Measurements from ENCODE around the gene LRRC71. TPM values are rescaled to one million over a fixed set of nuclear protein-coding genes. Genes with fewer than 3 reads are reported as not detected.
A peak's percentile ranks its signal among the peaks of the same experiment; 100 is the strongest.

The LRRC71 gene
- total RNA-seq, 1 experiment from 2014 or later: not detected

DNA sequence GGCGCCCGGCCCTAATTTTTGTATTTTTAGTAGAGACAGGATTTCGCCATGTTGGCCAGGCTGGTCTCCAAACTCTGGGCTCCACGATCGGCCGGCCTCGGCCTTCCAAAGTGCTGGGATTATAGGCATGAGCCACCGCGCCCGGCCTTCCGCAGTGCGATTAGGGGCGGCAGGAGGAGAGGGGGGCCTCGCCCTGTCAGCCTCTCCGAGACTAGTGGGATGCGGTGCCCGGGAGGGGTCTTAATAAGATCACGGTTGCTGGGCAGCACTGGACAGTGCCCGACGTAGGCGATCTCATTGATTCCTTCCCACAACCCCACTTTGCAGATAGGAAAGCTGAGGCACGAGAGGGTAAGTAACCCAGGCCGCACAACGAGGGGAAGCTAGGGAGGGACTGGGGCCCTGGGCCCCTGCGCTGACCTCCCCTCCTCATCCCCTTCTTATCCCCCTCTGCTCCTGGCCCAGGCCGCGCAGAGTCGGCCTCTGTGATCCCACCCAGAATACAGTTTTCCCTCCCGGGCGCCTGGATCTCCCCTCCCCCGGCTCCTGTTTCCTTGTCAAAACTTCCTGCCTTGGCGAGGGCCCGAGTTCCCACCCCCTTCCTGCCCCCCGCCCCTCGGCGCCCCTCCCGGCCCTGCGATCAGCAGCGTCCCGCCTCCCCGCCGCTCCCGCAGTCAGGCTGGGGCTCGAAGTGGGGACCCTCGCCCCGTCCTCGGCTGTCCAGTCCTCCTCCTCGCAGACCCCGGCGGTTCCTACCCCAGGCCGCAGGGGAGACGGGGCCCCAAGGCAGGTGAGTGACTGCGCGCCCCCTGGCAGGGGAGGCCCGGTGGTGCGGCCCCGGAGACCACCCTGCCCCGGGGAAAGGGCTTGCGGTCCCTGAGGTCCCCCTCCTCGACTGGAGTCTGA is 27.1 kb upstream of the LRRC71 start, which contains the start of gene PEAR1:
Gene PEAR1, plus strand, starts transcription at position 671 of the 906 bp plus-strand sequence. CDS start 10,209 bp downstream, outside the sequence.
- no peak within 1 kb of the TSS for H3K27ac Mint-ChIP-seq (ENCODE audit: unreplicated experiment)
- Histone ChIP-seq H3K4me3 (ENCODE audit: low read depth, low read length) (no peak within 1 kb of the TSS), H3K36me3 (ENCODE audit: control insufficient read depth, insufficient read depth, low read length) (no peaks in the 10 kb centered on the region), H3K4me1 (peaks cover 42% of the 10 kb centered on the region), H3K9me3 (no peaks in the 10 kb centered on the region), H3K27me3 (replicated peaks; ENCODE audit: control insufficient read depth, insufficient read depth, low read length) (no peaks in the 10 kb centered on the region)
- peak within 1 kb of the TSS; percentile 59 for H3K4me3 Mint-ChIP-seq (ENCODE audit: unreplicated experiment)
- intact Hi-C loops (cut with micrococcal nuclease; ENCODE audit: unreplicated experiment): no loop called here
- ChIA-PET CTCF (interaction anchor here (0.6 to 3.0 kb wide), 6 partner anchors 17 to 346 kb away, joined by 3 to 36 read pairs (median 5); no protein-coding TSS in a partner anchor), POLR2A (no interaction called here)
- no peak for DNase-seq
- TF ChIP-seq CTCF (IDR thresholded peaks at IDR 0.05; ENCODE audit: insufficient read depth in 1 of 2, low read depth in 1 of 2, low read length in 1 of 2, severe bottlenecking in 1 of 2, unreplicated experiment in 1 of 2): no peak
- H3K36me3 Mint-ChIP-seq (ENCODE audit: insufficient read depth, unreplicated experiment): no peaks in the 10 kb centered on the region
- H3K27me3 Mint-ChIP-seq (ENCODE audit: insufficient read depth, unreplicated experiment): peaks cover 12% of the 10 kb centered on the region
- no peaks in the 10 kb centered on the region for H3K9me3 Mint-ChIP-seq (ENCODE audit: unreplicated experiment)
- BruUV-seq (replicated peaks): no TSS peak
- peaks cover 29% of the 10 kb centered on the region for H3K4me1 Mint-ChIP-seq (ENCODE audit: low read depth, unreplicated experiment)

DNA sequence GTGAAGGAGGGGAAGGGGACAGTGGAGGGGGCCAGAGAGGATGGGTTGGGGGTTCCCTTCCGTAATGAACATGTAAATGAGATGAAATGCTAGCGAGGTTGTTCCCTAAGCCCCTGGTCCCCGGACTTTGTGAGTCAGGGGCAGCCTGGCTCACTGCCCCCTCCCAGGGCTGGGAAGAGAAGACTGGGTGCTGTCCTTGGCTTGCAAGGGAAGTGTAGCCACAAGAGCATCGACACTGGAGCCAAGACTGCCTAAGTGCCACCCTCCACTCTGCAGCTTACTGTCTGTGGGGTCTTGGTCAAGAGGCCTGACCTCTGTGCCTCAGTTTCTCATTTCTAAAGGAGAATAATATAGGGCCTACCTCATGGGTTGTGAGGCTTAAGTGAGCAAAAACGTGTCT is 26.4 kb upstream of the LRRC71 start:
- no peaks in the 10 kb centered on the region for H3K36me3 ChIP-seq (ENCODE audit: control insufficient read depth, insufficient read depth, low read length)
- ChIA-PET CTCF (no interaction called here), POLR2A (no interaction called here)
- H3K4me3 Mint-ChIP-seq (ENCODE audit: unreplicated experiment): no peak overlapping the region
- BruUV-seq (replicated peaks): no TSS peak
- intact Hi-C loops (cut with micrococcal nuclease; ENCODE audit: unreplicated experiment): no loop called here
- H3K9me3 ChIP-seq: no peaks in the 10 kb centered on the region
- H3K9me3 Mint-ChIP-seq (ENCODE audit: unreplicated experiment): no peaks in the 10 kb centered on the region
- peaks cover 42% of the 10 kb centered on the region for H3K4me1 ChIP-seq
- no peaks in the 10 kb centered on the region for H3K36me3 Mint-ChIP-seq (ENCODE audit: insufficient read depth, unreplicated experiment)
- peaks cover 8% of the 10 kb centered on the region for H3K27me3 Mint-ChIP-seq (ENCODE audit: insufficient read depth, unreplicated experiment)
- DNase-seq: no peak
- H3K27me3 ChIP-seq (replicated peaks; ENCODE audit: control insufficient read depth, insufficient read depth, low read length): no peaks in the 10 kb centered on the region
- no peak overlapping the region for H3K4me3 ChIP-seq (ENCODE audit: low read depth, low read length)
- peaks cover 33% of the 10 kb centered on the region for H3K4me1 Mint-ChIP-seq (ENCODE audit: low read depth, unreplicated experiment)
- TF ChIP-seq CTCF (IDR thresholded peaks at IDR 0.05; ENCODE audit: insufficient read depth in 1 of 2, low read depth in 1 of 2, low read length in 1 of 2, severe bottlenecking in 1 of 2, unreplicated experiment in 1 of 2): no peak
- no peak overlapping the region for H3K27ac Mint-ChIP-seq (ENCODE audit: unreplicated experiment)

GRCh38 chr1:156894711-156895454 is 25.5 kb upstream of the LRRC71 start:
- H3K36me3 Mint-ChIP-seq (ENCODE audit: insufficient read depth, unreplicated experiment): no peaks in the 10 kb centered on the region
- Histone ChIP-seq H3K4me1 (peaks cover 42% of the 10 kb centered on the region), H3K9me3 (no peaks in the 10 kb centered on the region), H3K4me3 (ENCODE audit: low read depth, low read length) (no peak overlapping the region), H3K36me3 (ENCODE audit: control insufficient read depth, insufficient read depth, low read length) (no peaks in the 10 kb centered on the region), H3K27me3 (replicated peaks; ENCODE audit: control insufficient read depth, insufficient read depth, low read length) (no peaks in the 10 kb centered on the region)
- no peak for DNase-seq
- H3K4me1 Mint-ChIP-seq (ENCODE audit: low read depth, unreplicated experiment): peaks cover 33% of the 10 kb centered on the region
- TF ChIP-seq CTCF (IDR thresholded peaks at IDR 0.05; ENCODE audit: insufficient read depth in 1 of 2, low read depth in 1 of 2, low read length in 1 of 2, severe bottlenecking in 1 of 2, unreplicated experiment in 1 of 2): no peak
- peaks cover 4% of the 10 kb centered on the region for H3K27me3 Mint-ChIP-seq (ENCODE audit: insufficient read depth, unreplicated experiment)
- POLR2A ChIA-PET: no interaction called here
- intact Hi-C loops (cut with micrococcal nuclease; ENCODE audit: unreplicated experiment): no loop called here
- no peak overlapping the region for H3K4me3 Mint-ChIP-seq (ENCODE audit: unreplicated experiment)
- BruUV-seq (replicated peaks): no TSS peak
- H3K9me3 Mint-ChIP-seq (ENCODE audit: unreplicated experiment): no peaks in the 10 kb centered on the region
- CTCF ChIA-PET: interaction anchor here (0.5 to 1.0 kb wide), 3 partner anchors 29 to 35 kb away, joined by 3 to 4 read pairs (median 3); no protein-coding TSS in a partner anchor
- H3K27ac Mint-ChIP-seq (ENCODE audit: unreplicated experiment): peak overlapping the region; percentile 69

All from Caco-2 (cell line).